Suprapubic skin (tissue), 4 donors: ENCODE data around the gene SFTPB. TPM values are rescaled to one million over a fixed set of nuclear protein-coding genes. Genes with fewer than 3 reads are reported as not detected.

Experiments used
- DNase-seq, 2 donors: peaks; one replicate each; pipeline ENCODE4 v3.0.0-alpha.2; 2019; ENCODE audit warnings: low spot score in 2 of 2
- H3K27ac ChIP-seq: fragments of 200-600 bp; sonication (generic); one replicate; pipeline ENCODE4 v1.5.1; 2019
- H3K27me3 ChIP-seq: fragments of 200-600 bp; sonication (generic); one replicate; pipeline ENCODE4 v1.5.1; 2019
- H3K36me3 ChIP-seq: fragments of 200-600 bp; sonication (generic); one replicate; pipeline ENCODE4 v1.5.1; 2019
- H3K4me1 ChIP-seq: fragments of 200-600 bp; sonication (generic); one replicate; pipeline ENCODE4 v1.5.1; 2019
- H3K4me3 ChIP-seq: fragments of 200-600 bp; sonication (generic); one replicate; pipeline ENCODE4 v1.5.1; 2019; ENCODE audit warnings: mild to moderate bottlenecking
- H3K9me3 ChIP-seq: fragments of 200-600 bp; sonication (generic); one replicate; pipeline ENCODE4 v1.5.1; 2019
- CTCF ChIP-seq, 2 donors: fragments of 200-600 bp in 1 of 2; fragments of 450-650 bp in 1 of 2; sonication (generic) in 1 of 2; IDR thresholded peaks; one replicate each; pipeline ENCODE4 v1.5.1; 2016 to 2019; ENCODE audit warnings: antibody characterized with exemption in 2 of 2, mild to moderate bottlenecking in 1 of 2, moderate library complexity in 1 of 2
- EP300 ChIP-seq: sonication (generic); formaldehyde crosslinking; IDR thresholded peaks from one replicate; pipeline ENCODE4 v1.6.1; 2017; ENCODE audit warnings: antibody characterized with exemption
- POLR2A ChIP-seq, 2 donors: fragments of 450-650 bp; IDR thresholded peaks; one replicate each; pipeline ENCODE4 v1.6.1; 2017; ENCODE audit warnings: antibody characterized with exemption in 2 of 2, mild to moderate bottlenecking in 2 of 2, moderate library complexity in 2 of 2
- POLR2AphosphoS5 ChIP-seq, 3 donors: sonication (generic); formaldehyde crosslinking; IDR thresholded peaks; one replicate each; pipeline ENCODE4 v1.6.1; 2017; ENCODE audit warnings: antibody characterized with exemption in 3 of 3
- WGBS: methylation state at CpG from one replicate; pipeline ENCODE4 v1.1.5; 2018; 5-methylcytosine and 5-hydroxymethylcytosine counted together
- total RNA-seq, 4 donors: library from RNA; depleted of rRNA; stranded (reverse); fragments of >200 nt; gene quantifications; one replicate each; pipeline ENCODE4 v1.1.0, GENCODE V29; 2016

SFTPB gene
- total RNA-seq, 4 donors from 2014 or later, result not detected

- H3K4me3 ChIP-seq, result no peak overlapping the region
- H3K27ac ChIP-seq, result no peak overlapping the region
- TF ChIP-seq POLR2A (IDR thresholded peaks at IDR 0.05), result no peak
- no peak for TF ChIP-seq EP300
- no peak for TF ChIP-seq POLR2AphosphoS5 (IDR thresholded peaks at IDR 0.05)
- TF ChIP-seq CTCF (IDR thresholded peaks at IDR 0.05), result no peak
- H3K4me1 ChIP-seq, result no peaks in the 10 kb centered on the region
- peaks cover 70% of the 10 kb centered on the region for H3K36me3 ChIP-seq
- H3K27me3 ChIP-seq, result no peaks in the 10 kb centered on the region
- H3K9me3 ChIP-seq, result no peaks in the 10 kb centered on the region
- 87% methylated on average over 3 of the region's 3 CpGs for WGBS
- no peak for DNase-seq
Measured at GRCh38 chr2:85651097-85651496, 16.9 kb downstream of the SFTPB start.

- H3K4me3 ChIP-seq, result no peak overlapping the region
- H3K4me1 ChIP-seq, result no peaks in the 10 kb centered on the region
- no peaks in the 10 kb centered on the region for H3K9me3 ChIP-seq
- no peak for DNase-seq
- H3K27me3 ChIP-seq, result no peaks in the 10 kb centered on the region
- TF ChIP-seq CTCF (IDR thresholded peaks at IDR 0.05) (no peak), EP300 (no peak), POLR2AphosphoS5 (IDR thresholded peaks at IDR 0.05) (no peak), POLR2A (IDR thresholded peaks at IDR 0.05) (no peak)
- 95% methylated on average over 4 of the region's 4 CpGs for WGBS
- no peak overlapping the region for H3K27ac ChIP-seq
- H3K36me3 ChIP-seq, result peaks cover 76% of the 10 kb centered on the region
Measured at GRCh38 chr2:85650456-85650855, 17.5 kb downstream of the SFTPB start.

- WGBS, result 80% methylated on average over 9 of the region's 9 CpGs
- Histone ChIP-seq H3K4me3 (no peak overlapping the region), H3K36me3 (peaks cover 81% of the 10 kb centered on the region), H3K4me1 (no peaks in the 10 kb centered on the region), H3K9me3 (no peaks in the 10 kb centered on the region), H3K27me3 (no peaks in the 10 kb centered on the region), H3K27ac (no peak overlapping the region)
- DNase-seq, result no peak
- TF ChIP-seq CTCF (IDR thresholded peaks at IDR 0.05), result no peak
- no peak for TF ChIP-seq POLR2AphosphoS5 (IDR thresholded peaks at IDR 0.05)
- TF ChIP-seq EP300, result no peak
- no peak for TF ChIP-seq POLR2A (IDR thresholded peaks at IDR 0.05)
Measured at GRCh38 chr2:85649201-85650190, 18.5 kb downstream of the SFTPB start.

- Histone ChIP-seq H3K36me3 (peaks cover 89% of the 10 kb centered on the region), H3K27me3 (no peaks in the 10 kb centered on the region), H3K27ac (no peak overlapping the region), H3K4me3 (no peak overlapping the region), H3K9me3 (no peaks in the 10 kb centered on the region), H3K4me1 (no peaks in the 10 kb centered on the region)
- DNase-seq, result no peak
- WGBS, result 55% methylated on average over 2 of the region's 2 CpGs
- TF ChIP-seq POLR2AphosphoS5 (IDR thresholded peaks at IDR 0.05) (no peak), POLR2A (IDR thresholded peaks at IDR 0.05) (no peak), EP300 (no peak), CTCF (IDR thresholded peaks at IDR 0.05) (peak in 1 of 2 donors; percentile 31)
Measured at GRCh38 chr2:85648619-85649018, 19.4 kb downstream of the SFTPB start.

- no peak overlapping the region for H3K4me3 ChIP-seq
- H3K9me3 ChIP-seq, result no peaks in the 10 kb centered on the region
- no peaks in the 10 kb centered on the region for H3K4me1 ChIP-seq
- peaks cover 96% of the 10 kb centered on the region for H3K36me3 ChIP-seq
- 82% methylated on average over 10 of the region's 10 CpGs for WGBS
- H3K27ac ChIP-seq, result no peak overlapping the region
- TF ChIP-seq POLR2AphosphoS5 (IDR thresholded peaks at IDR 0.05), result no peak
- TF ChIP-seq CTCF (IDR thresholded peaks at IDR 0.05), result no peak
- TF ChIP-seq EP300, result no peak
- no peak for TF ChIP-seq POLR2A (IDR thresholded peaks at IDR 0.05)
- no peak for DNase-seq
- H3K27me3 ChIP-seq, result no peaks in the 10 kb centered on the region
Measured at GRCh38 chr2:85647823-85648526, 20.0 kb downstream of the SFTPB start.
